Measurements from ENCODE around the gene ZP1. TPM values are rescaled to one million over a fixed set of nuclear protein-coding genes. Genes with fewer than 3 reads are reported as not detected.

The ZP1 gene
- total RNA-seq, 4 donors from 2014 or later, result 0.26 TPM; not detected in 3

DNA sequence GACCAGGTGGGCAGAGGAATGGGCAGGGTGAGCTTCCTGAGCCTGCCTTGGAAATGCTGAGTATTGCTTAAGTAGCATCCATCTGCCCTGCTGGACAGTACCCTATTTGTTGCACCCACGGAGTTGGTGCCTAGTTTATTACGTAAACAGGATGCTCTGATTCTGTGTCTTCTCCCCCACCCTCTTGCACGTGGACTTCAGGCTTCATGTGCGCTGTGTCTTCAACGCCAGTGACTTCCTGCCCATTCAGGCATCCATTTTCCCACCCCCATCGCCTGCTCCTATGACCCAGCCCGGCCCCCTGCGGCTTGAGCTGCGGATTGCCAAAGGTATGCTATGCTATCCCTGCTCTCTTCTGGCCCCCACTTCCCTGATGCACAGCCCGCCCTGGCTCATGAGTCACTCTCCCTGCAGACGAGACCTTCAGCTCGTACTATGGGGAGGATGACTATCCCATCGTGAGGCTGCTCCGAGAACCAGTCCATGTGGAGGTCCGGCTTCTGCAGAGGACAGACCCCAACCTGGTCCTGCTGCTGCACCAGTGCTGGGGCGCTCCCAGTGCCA, 5.7 kb downstream of the ZP1 start:
- no peak for DNase-seq (ENCODE audit: extremely low spot score)
- H3K27ac ChIP-seq (replicated peaks in 1 of 4), result no peak overlapping the region
- peaks cover 25 to 33% (median 28%) of the 10 kb centered on the region in 4 donors for H3K4me1 ChIP-seq
- 64% methylated on average over 14 of the region's 16 CpGs for WGBS
- H3K36me3 ChIP-seq, result peaks cover 0 to under 1% (median 0%) of the 10 kb centered on the region in 4 donors
- TF ChIP-seq POLR2A (IDR thresholded peaks at IDR 0.05; ENCODE audit: low read depth) (no peak), POLR2AphosphoS5 (IDR thresholded peaks at IDR 0.05) (no peak), EP300 (IDR thresholded peaks at IDR 0.05) (no peak)
- TF ChIP-seq, protein P1, sequence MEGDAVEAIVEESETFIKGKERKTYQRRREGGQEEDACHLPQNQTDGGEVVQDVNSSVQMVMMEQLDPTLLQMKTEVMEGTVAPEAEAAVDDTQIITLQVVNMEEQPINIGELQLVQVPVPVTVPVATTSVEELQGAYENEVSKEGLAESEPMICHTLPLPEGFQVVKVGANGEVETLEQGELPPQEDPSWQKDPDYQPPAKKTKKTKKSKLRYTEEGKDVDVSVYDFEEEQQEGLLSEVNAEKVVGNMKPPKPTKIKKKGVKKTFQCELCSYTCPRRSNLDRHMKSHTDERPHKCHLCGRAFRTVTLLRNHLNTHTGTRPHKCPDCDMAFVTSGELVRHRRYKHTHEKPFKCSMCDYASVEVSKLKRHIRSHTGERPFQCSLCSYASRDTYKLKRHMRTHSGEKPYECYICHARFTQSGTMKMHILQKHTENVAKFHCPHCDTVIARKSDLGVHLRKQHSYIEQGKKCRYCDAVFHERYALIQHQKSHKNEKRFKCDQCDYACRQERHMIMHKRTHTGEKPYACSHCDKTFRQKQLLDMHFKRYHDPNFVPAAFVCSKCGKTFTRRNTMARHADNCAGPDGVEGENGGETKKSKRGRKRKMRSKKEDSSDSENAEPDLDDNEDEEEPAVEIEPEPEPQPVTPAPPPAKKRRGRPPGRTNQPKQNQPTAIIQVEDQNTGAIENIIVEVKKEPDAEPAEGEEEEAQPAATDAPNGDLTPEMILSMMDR (IDR thresholded peaks at IDR 0.05), result no peak
- peaks cover 0 to 6% (median 0%) of the 10 kb centered on the region in 4 donors for H3K27me3 ChIP-seq
- no peak overlapping the region for H3K4me3 ChIP-seq
- intact Hi-C loops (cut with DNase I), result no loop called here
- no peaks in the 10 kb centered on the region for H3K9me3 ChIP-seq

DNA sequence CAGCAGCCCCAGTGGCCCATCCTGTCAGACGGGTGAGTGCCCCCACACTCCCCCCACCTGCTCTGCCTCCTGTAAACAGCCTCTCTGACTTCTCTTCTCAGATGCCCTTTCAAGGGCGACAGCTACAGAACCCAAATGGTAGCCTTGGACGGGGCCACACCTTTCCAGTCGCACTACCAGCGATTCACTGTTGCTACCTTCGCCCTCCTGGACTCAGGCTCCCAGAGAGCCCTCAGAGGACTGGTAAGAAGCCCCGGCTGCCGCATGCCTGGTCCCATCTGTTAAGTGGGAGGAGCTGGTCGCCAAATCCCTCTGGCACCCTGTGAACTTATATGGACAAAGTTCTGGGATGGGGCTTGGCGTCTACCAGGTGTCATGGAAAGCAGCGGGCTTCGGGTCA, 6.2 kb downstream of the ZP1 start:
- no peaks in the 10 kb centered on the region for H3K9me3 ChIP-seq
- no peak overlapping the region for H3K27ac ChIP-seq (replicated peaks in 1 of 4)
- no peak for DNase-seq (ENCODE audit: extremely low spot score)
- WGBS, result 81% methylated on average over 11 of the region's 12 CpGs
- TF ChIP-seq, protein P1 (IDR thresholded peaks at IDR 0.05), result no peak
- TF ChIP-seq POLR2A (IDR thresholded peaks at IDR 0.05; ENCODE audit: low read depth) (no peak), POLR2AphosphoS5 (IDR thresholded peaks at IDR 0.05) (no peak), EP300 (IDR thresholded peaks at IDR 0.05) (no peak)
- H3K4me1 ChIP-seq, result peaks cover 29 to 38% (median 33%) of the 10 kb centered on the region in 4 donors
- intact Hi-C loops (cut with DNase I), result no loop called here
- peaks cover 0 to 5% (median 0%) of the 10 kb centered on the region in 4 donors for H3K36me3 ChIP-seq
- peaks cover 0 to 6% (median 0%) of the 10 kb centered on the region in 4 donors for H3K27me3 ChIP-seq
- no peak overlapping the region for H3K4me3 ChIP-seq

DNA sequence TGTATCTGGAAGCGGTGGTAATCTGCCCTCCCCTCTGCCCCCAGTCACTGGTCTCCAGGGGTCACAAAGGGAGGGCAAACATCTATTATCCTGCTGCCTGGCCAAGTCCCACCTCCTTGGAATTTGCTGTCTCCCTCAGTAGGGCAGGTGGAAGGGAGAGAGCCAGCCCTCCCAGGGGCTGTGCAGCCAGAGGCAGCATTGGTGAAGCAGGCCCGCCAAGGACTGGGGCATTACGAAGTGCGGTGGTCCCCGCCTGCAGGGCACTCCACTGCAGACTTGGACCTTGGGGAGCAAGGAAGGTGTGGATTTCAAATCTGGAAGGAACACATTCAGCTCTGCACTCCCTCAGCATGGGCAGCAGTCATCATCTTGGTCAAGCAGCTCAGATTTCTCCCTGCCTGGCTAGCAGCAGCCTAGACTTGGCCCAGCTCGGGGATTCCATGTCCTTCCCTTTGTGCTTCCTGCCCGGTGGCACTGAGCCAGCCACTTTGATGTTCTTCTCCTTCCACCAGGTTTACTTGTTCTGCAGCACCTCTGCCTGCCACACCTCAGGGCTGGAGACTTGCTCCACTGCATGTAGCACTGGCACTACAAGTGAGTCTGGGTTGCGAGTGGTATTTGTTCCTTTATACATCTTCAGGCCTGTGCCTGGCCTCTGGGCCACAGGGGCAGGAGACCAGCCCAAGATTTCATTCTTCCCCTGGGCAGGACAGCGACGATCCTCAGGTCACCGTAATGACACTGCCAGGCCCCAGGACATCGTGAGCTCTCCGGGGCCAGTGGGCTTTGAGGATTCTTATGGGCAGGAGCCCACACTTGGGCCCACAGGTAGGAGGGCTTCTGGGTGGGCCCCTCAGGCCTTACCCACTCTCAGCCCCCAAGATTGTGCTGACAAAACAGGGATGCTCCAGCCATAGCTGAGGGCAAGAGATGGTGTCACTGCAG, 7.4 kb downstream of the ZP1 start:
- H3K4me3 ChIP-seq, result no peak overlapping the region
- TF ChIP-seq, protein P1 (IDR thresholded peaks at IDR 0.05), result no peak
- TF ChIP-seq EP300 (IDR thresholded peaks at IDR 0.05) (no peak), POLR2AphosphoS5 (IDR thresholded peaks at IDR 0.05) (no peak), POLR2A (IDR thresholded peaks at IDR 0.05; ENCODE audit: low read depth) (no peak)
- no peak overlapping the region for H3K27ac ChIP-seq (replicated peaks in 1 of 4)
- intact Hi-C loops (cut with DNase I), result no loop called here
- peaks cover 39 to 49% (median 44%) of the 10 kb centered on the region in 4 donors for H3K4me1 ChIP-seq
- H3K36me3 ChIP-seq, result peaks cover 0 to 17% (median 0%) of the 10 kb centered on the region in 4 donors
- no peak for DNase-seq (ENCODE audit: extremely low spot score)
- no peaks in the 10 kb centered on the region for H3K9me3 ChIP-seq
- WGBS, result 92% methylated on average over 7 of the region's 13 CpGs
- H3K27me3 ChIP-seq, result no peaks in the 10 kb centered on the region

DNA sequence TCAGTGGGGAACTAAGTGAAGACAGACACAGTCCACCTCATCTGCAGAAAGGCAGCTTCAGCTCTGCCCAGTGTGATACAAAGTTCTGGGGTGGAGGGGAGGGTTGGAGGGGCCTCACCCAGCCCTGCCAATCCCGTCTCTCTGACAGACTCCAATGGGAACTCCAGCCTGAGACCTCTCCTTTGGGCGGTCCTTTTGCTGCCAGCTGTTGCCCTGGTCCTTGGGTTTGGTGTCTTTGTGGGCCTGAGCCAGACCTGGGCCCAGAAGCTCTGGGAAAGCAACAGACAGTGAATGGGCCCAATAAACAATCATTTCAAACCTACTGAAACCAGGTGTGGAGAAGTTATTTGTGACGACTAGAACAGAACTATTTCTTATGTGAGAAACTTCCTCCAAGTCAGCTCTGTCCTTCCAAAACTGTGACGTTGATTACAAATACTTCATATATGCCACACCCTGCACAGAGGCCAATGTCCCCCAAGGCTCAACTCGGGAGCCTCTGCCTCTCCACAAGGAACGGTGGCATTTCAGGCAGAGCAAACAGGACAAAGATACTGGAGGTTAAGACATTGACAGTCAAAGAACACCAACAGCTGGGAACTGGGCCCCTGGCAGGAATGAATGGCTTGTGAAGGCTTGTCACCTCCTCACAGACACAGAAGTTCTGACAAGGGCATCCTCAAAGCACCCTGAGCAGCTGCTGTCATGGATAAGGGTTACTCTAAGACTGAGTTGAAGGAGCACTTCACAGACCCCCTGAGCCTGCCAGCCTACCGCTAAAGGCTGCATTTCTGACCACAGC, 8.2 kb downstream of the ZP1 start:
- H3K4me1 ChIP-seq, result peaks cover 36 to 52% (median 45%) of the 10 kb centered on the region in 4 donors
- no peaks in the 10 kb centered on the region for H3K27me3 ChIP-seq
- DNase-seq (ENCODE audit: extremely low spot score), result no peak
- H3K4me3 ChIP-seq, result no peak overlapping the region
- H3K36me3 ChIP-seq, result peaks cover 0 to 26% (median 7%) of the 10 kb centered on the region in 4 donors
- H3K27ac ChIP-seq (replicated peaks in 1 of 4), result no peak overlapping the region
- TF ChIP-seq, protein P1 (IDR thresholded peaks at IDR 0.05), result no peak
- 89% methylated on average over 5 of the region's 7 CpGs for WGBS
- intact Hi-C loops (cut with DNase I), result no loop called here
- H3K9me3 ChIP-seq, result no peaks in the 10 kb centered on the region

Measured in esophagus muscularis mucosa (tissue), 4 donors.